HG03135 (cell line): ENCODE data around the gene TRIM37.
A peak's percentile ranks its signal among the peaks of the same experiment; 100 is the strongest.
"Not testable (repeated sequence)": the region's sequence is repeated elsewhere in the genome, so short reads cannot be mapped to it uniquely, and the experiment has no call there.

Experiments
- ATAC-seq: cut with Tn5 transposase; IDR thresholded peaks from one replicate; pipeline ENCODE4 v1.9.1; 2021; ENCODE audit warnings: mild to moderate bottlenecking, moderate library complexity; ENCODE audit not compliant: unreplicated experiment

Gene TRIM37

DNA sequence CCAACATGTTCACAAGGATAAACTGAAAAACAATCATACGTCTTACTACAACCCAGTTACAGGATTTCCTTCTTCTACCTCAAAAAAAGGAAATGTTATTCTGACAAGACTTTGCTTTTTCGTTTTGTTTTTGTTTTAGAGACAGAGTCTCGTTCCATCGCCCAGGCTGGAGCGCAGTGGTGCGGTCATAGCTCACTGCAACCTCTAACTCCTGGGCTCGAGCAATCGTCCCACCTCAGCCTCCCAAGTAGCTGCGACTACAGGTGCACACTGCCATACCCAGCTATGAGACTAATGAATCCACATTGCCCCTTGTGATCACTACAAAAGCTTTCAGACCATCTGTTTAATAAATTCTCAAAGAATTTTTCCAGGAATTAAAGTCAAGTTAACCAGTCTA lies 8.8 kb upstream of the TRIM37 start:
- no peak for ATAC-seq

DNA sequence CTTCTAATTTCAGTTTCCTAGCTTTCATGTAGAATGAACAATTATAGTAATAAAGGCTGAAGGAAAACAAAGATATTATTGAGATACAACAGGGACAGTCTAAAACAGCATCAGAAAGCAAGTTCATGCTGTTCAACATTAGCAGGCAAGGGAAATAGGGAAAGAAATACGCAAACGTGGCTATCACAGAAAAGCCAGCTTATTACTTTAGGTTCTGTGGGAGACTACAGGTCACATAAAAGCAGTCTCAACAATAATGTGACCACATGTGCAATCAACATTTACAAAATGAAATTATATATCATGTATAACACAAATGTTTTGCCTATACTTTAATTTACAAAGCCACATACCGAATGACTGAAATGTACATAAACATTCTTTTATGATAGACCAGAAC lies 4.9 kb upstream of the TRIM37 start:
- no peak for ATAC-seq

DNA sequence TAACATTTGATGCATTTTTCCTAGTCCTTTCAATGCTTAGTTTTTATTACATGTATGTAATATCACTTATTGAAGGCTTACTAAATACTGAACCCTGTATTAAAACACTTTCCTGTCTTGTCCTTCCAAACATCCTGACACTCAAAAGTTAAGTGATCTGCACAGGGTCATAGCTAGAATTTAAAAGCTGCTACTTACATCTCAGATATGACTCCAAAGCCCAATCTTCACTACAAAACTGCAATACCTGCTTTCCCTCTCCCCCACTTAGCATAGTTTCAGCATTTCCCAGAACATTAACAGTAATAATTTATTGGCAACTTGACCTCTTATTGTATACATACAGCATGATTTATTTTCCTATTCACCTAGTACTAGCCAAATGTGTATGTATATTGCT lies 4.3 kb upstream of the TRIM37 start:
- ATAC-seq, result no peak

DNA sequence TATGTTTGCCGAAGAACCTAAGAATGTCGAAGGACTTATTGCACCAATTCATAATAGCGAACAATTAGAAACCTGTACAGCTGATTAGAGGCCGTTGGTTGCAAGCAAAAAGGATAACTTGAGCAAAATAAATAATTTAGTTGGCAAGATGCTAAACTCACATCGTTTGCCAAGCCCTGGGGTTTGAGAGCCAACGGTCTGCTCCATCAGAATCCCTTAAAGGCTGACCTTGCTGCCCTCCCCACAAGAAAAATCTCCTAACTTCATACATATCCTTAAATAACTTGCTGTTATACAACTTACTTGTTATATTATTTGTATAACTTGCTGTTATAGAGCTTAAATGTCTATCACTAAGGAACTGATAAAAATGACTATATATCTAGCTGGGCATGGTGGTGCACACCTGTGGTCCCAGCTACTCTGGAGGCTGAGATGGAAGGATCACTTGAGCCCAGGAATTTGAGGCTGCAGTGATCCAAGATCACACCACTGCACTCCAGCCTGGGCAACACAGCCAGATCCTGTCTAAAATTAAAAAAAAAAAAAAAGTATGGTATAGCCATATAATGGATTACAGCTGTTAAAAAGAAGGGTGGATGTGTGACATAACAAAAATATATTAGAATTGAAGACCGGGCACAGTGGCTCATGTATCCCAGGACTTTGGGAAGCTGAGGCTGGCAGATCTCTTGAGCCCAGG lies 1.9 kb upstream of the TRIM37 start:
- no peak for ATAC-seq

DNA sequence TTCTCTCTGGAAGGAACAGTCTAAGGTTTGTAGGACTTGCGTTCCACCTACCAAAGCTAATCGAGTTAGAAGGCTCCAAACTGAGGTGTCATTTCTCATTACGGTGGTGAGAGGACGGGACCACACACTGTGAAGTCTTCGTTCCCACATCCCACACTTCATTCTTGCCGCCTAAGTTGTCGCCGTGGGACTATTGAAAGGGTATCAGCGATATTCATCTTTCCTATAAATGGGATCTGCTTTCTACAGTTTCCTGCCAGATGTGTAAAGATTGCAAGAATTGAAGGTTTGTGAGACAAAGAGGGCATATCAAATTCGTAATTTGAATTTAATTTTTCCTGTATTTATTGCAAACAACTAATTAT lies 608 bp upstream of the TRIM37 start:
- ATAC-seq, result no peak

DNA sequence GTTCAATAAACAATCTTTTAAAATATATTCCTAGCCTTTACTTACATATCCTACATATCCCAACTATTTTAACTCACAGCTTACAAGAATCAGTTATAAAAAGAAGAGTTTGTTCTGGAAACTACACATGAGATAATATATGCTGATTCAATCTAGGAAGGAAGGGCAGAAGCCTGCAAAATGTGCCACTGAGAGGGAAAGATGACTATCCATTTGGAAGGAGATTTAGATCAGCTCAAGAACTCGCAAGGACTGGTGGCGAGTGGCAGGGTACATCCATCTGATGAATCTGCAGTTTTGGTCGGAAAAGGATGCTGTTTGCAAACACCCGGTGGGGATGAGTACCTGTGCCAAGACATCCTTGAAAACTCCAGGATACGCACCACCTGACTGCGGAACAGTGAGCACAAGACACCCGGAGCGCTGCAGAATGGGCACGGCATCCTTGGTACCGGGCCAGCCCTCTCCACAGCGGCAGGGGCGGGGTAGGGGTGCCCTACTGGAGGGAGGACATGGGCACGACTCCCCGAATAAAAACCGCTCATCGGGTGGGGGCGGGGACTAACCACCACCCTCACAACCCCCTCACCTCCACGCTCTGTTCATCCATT lies 723 bp downstream of the TRIM37 start:
- ATAC-seq, result peak; percentile 17

DNA sequence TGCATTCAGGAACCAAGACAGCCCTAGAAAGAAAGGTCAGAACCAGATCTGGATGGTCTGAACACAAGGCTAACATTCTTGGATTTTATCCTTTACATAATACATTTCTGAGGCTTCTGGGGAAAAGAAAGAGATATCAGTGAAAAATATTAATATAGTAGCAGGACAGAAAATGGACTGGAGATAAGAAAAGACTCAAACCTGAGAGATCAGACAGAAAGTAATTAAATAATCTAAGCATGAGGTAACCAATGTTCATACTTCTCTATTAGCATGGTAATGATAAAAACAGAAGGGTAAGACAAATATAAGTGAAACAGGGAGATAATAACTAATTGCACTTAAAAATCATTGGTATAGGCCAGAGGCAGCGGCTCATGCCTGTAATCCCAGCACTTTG lies 5.5 kb downstream of the TRIM37 start:
- ATAC-seq, result no peak

DNA sequence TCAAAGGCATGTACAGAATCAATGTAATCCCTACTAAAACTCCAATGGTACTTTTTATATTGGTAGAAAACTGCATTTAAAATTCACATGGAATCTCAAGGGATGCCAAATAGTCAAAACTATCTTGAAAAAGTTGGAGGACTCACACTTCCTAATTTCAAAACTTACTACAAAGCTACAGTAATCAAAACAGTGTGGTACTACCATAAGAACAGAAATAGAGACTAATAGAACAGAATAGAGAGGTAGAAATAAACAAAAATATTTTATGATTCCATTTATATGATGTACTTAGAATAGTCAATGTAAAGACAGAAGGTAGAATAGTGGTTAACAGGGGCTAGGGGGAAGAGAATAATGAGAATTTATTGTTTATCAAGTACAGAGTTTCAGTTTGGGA lies 8.8 kb downstream of the TRIM37 start:
- no peak for ATAC-seq

DNA sequence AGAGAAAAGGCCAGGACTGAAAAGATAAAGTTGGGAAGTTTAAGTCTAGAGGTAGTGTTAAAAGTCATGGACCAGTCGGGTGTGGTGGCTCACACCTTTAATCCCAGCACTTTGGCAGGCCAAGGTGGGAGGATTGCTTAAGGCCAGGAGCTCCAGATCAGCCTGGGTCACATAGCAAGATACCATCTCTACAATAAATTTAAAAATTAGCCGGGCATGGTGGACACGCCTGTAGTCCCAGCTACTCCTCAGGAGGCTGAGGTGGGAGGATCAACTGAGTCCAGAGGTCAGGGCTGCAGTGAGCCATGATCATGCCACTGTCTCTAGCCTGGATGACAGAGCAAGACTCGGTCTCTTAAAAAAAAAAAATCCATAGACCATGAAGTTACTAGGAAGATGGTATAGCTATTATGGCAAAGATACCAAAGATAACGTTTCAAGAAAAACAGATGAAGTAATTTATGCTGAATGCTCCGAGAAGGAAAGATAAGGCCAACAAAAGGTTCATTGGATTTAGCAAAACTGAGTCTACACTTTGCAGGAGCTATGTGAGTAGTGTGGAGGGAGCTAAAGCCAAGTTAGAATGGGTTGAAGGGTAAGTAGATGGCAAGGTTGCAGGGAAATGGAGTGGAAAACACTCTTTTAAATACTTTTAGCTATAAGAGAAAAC lies 11.7 kb downstream of the TRIM37 start:
- no peak for ATAC-seq

DNA sequence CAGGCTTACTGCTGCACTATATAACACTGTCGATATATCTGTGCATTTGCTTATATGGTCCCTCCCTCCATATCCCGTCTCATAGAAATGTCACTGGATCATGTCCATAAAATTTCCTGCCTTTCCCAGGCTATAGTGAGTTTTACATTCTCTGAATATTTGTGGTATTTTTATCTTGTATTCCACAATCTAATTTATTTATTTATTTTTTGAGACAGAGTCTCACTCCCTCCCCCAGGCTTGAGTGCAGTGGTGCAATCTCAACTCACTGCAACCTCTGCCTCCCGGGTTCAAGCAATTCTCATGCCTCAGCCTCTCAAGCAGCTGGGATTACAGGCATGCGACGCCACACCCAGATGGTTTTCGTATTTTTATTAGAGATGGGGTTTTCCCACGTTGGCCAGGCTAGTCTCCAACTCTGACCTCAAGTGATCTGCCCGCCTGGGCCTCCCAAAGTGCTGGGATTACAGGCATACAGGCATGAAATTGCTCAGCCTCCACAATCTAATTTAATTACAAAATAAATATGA lies 12.9 kb downstream of the TRIM37 start:
- ATAC-seq, result no peak

DNA sequence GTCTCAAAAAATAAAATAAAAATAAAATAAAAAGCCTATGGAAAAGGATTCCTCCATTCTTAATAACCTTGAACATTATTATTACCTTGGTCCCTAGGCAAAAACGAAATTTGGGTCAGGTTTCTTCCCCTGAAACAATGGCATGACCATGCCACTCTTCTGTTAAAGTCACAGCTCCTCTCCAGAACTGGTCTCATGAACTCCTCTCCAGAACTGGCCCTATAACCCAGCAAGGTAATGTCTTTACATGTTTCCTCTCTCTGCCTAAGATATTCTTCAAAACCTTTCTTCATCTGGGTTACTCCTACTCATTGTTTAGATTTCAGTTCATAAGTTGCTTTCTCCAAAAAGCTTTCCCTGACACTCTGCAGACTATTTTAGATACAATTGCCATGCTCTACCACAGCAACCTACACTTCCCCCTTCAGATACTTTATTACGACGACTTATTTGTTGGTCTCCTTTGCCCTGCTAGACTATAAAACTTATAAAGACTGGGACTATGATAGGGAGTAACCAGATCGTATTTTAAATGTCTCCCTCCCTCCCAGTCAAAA lies 13.5 kb downstream of the TRIM37 start:
- no peak for ATAC-seq

DNA sequence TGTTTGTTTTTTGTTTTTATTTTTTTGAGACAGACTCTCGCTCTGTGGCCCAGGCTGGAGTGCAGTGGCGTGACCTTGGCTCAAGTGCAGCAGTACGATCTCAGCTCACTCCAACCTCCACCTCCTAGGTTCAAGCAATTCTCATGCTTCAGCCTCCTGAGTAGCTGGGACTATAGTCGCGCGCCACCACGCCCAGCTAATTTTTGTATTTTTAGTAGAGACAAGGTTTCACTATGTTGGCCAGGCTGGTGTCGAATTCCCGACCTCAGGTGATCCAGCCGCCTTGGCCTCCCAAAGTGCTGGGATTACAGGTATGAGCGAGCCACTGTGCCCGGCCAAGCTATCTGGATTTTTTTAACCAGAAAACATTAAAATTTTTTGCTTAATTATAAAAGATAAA lies 16.1 kb downstream of the TRIM37 start:
- not testable (repeated sequence) for ATAC-seq

DNA sequence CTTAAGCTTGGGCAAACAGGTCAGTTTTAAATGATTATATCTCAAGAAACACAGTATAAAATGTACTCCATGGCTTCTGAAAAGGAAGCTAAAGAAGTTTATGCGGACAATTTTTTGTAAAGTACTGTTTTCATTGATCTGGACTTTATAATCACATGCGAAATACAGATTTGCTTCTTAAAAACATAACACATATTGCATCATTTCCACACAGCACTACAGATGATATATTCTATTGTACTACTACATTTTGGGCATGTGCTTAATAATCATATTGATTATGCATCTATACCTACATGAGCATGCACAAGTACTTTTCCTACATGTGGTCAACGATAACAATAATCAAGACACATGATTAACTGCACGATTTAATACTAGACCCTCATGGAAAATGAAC lies 22.5 kb downstream of the TRIM37 start:
- ATAC-seq, result no peak

DNA sequence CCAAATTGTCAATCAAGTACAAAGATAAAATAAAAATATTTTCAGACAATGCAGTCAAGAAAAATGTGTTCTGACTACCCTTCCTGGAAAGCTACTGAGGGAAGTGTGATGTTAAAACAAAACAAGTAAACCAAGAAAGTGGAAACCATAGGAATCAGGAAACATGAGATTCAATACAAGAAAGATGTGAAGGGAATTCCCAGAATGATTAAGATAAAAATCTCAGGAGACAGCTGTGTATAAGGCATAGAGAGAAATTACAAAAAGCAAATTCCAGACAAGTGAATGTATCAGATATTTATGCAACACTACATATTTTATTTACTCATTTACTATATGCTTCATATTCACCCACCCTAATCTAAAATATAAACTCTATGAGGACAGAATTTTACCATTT lies 32.2 kb downstream of the TRIM37 start:
- ATAC-seq, result no peak

DNA sequence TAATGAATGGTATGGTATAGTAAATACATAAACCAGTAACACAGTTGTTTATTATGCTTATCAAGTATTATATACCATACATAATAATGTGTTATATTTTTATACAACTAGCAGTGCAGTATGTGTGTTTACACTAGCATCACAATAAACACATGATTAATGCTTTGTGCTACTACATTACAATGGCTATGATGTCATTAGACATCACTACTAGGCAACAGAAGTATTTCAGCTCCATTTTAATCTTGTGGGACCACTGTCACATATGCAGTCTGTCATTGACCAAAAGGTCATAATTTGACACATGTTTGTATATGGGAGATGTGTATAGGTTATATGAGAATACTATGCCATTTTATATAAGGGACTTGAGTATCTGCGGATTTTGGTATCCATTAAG lies 32.7 kb downstream of the TRIM37 start:
- ATAC-seq, result no peak

DNA sequence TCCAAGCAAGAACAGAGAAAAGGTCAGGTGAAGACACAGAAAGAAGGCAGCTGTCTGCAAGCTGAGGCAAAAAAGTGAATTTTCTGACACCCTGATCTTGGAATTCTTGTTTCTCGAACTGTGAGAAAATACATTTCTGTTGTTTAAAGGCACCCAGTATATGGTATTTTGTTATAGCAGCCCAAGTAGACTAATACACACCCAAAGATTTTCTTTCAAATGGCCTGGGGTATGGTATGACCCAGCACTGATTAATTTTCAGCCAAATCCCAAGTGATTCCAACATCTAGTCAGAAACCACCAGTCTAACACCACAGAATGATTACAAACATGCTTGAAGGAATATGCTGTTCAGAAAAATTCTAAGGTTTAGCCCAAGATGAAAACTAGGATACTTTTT lies 36.8 kb downstream of the TRIM37 start:
- no peak for ATAC-seq

DNA sequence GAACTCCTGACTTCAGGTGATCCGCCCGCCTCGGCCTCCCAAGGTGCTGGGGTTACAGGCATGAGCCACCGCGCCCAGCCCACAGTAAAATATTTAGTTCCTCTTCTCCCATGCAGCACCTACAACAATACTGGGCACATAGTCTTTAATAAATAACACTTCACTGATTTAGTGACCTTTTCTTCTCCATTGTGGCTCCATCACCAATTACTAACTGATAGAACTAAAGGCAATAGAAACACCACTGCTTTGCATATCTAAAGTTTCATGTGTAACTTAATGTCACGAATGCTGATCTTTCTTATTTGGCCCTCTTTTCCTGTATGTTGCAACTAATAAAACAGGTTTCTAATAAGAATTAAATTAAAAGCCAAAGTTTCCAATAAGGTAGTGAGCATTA lies 38.9 kb downstream of the TRIM37 start:
- ATAC-seq, result no peak

DNA sequence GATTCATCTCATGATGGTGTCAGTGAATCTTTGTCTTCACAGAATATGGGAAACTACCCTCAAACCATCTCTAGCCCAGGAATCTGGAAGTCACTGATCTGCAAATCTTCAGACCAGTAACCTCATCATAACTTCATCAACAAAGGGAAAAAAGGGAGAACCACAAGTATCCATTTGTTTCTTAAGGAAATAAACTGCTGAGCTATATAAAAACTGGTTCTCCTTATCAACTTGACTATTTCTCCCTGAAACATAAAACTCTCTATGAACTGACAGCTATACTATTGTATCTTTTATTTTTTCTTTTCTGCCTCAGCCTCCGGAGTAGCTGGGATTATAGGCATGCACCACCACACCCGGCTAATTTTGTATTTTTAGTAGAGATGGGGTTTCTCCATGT lies 39.3 kb downstream of the TRIM37 start:
- ATAC-seq, result no peak

DNA sequence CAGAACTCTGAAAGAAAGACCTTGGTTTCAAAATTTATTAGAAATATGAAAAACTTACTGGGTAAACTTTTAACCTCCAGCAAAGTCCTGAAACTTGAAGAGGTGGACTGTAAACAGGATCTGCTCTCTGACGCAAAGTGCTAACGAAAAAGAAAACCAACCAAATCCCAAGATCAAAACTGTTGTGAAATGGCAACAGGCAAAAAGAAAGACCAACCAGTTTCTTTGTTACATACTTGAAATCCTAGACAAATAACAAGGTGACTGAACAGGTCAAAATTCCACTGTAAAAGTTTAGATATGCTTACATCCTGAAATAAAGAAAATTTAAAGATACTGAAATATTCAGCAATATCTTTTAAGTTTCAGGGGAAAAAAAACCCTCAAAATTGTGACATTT lies 44.2 kb downstream of the TRIM37 start:
- no peak for ATAC-seq

DNA sequence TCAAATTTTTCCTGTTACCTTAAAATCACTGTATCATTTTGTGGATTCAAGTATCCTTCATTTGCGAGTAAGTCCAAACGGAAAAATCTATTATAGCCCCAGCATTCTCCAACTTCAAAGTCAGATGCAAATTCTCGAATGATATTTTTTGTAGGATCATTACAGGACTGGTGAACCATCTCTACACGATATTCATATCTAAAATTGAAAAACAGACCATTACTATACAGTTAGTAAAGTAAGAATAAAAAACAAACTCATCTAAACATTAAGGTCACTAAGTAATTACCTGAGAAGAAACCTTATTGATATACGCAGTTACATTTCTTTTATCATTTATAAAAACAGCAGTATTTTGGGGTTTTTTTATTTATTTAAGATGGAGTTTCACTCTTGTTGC lies 49.8 kb downstream of the TRIM37 start:
- ATAC-seq, result no peak

DNA sequence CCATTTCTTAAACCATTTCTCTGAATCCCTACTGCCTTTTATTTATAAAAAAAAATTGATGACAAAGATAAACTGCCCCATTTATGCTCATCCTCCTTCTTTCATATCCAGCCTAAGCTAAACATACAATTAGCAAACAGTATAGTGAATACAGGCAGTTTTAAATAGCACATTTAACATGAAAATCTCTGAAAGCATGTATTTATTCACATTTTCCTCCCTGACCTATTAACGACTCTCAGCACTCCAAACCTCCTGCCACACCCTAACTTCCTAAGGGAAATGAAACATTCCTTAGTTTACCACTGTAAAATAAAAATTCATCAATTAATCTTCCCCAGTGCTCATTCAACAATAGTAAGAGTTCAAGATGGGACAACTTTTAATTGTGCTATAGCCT lies 56.9 kb downstream of the TRIM37 start:
- ATAC-seq, result no peak

DNA sequence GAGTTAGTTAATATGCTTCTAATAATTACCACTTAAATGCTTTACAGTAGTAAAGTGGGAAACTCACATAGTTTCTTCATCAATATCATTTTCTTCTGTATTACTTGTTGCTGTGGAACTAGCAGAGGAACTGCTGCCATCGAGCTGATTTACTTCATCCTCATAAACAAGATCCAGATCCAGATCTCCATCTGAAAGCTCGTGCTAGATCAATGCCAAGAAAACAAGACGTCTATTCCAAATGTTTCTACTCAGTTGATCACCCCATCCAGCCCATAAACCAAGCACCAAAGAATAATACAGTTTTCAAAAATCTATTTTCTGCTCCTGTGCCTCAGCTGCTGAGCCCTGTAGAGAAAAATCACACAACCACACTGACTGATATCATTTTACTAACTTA lies 59.1 kb downstream of the TRIM37 start:
- no peak for ATAC-seq
